Neural cell (in vitro differentiated cells): ENCODE data around the gene PRUNE2. TPM values are rescaled to one million over a fixed set of nuclear protein-coding genes. Genes with fewer than 3 reads are reported as not detected.
A peak's percentile ranks its signal among the peaks of the same experiment; 100 is the strongest.

ENCODE experiments used
- H2AFZ ChIP-seq: fragments of 200-600, 300-800 bp; sonication (generic), shearing (Covaris generic); 2 replicates; pipeline ENCODE4 v1.6.0; 2014; ENCODE audit warnings: low read depth, mild to moderate bottlenecking, antibody characterized with exemption, low read length, moderate library complexity
- H3F3A ChIP-seq: fragments of 200-600 bp; shearing (Covaris generic); 2 replicates; pipeline ENCODE4 v1.6.1; 2016; ENCODE audit warnings: mild to moderate bottlenecking, moderate library complexity, mixed read lengths, antibody characterized with exemption, low read length; ENCODE audit not compliant: insufficient read depth, poor library complexity, severe bottlenecking
- H3K27ac ChIP-seq: fragments of 200-600, 300-800 bp; sonication (generic), shearing (Covaris generic); 2 replicates; pipeline ENCODE4 v1.5.1; 2014; ENCODE audit warnings: mild to moderate bottlenecking, low read length, moderate library complexity
- H3K27me3 ChIP-seq: fragments of 300-800, 200-600 bp; sonication (generic), shearing (Covaris generic); 2 replicates; pipeline ENCODE4 v1.6.0; 2014; ENCODE audit warnings: mild to moderate bottlenecking, low read depth, low read length, moderate library complexity; ENCODE audit not compliant: insufficient read depth
- H3K36me3 ChIP-seq: fragments of 300-800, 200-600 bp; sonication (generic), shearing (Covaris generic); 2 replicates; pipeline ENCODE4 v1.5.1; 2014; ENCODE audit warnings: mild to moderate bottlenecking, antibody characterized with exemption, low read length, moderate library complexity; ENCODE audit not compliant: insufficient read depth
- H3K4me2 ChIP-seq: fragments of 300-800, 200-600 bp; sonication (generic), shearing (Covaris generic); 2 replicates; pipeline ENCODE4 v1.6.0; 2014; ENCODE audit warnings: mild to moderate bottlenecking, low read length
- H3K4me3 ChIP-seq: fragments of 300-800, 200-600 bp; sonication (generic), shearing (Covaris generic); 2 replicates; pipeline ENCODE4 v1.5.1; 2014; ENCODE audit warnings: mild to moderate bottlenecking, low read length, moderate library complexity
- H3K79me2 ChIP-seq: fragments of 200-600 bp; shearing (Covaris generic); replicated peaks from 2 replicates; pipeline ENCODE4 v1.6.0; 2014; ENCODE audit warnings: mild to moderate bottlenecking, low read length, moderate library complexity; ENCODE audit not compliant: insufficient read depth
- H3K9ac ChIP-seq: fragments of 300-800, 200-600 bp; sonication (generic), shearing (Covaris generic); 2 replicates; pipeline ENCODE4 v1.6.1; 2016; ENCODE audit warnings: mild to moderate bottlenecking, low read length, mixed read lengths
- H3K9me2 ChIP-seq: fragments of 200-600 bp; shearing (Covaris generic); 2 replicates; pipeline ENCODE4 v1.6.1; 2016; ENCODE audit warnings: mild to moderate bottlenecking, low read length, mixed read lengths; ENCODE audit not compliant: insufficient read depth
- H3K9me3 ChIP-seq: fragments of 200-600, 300-800 bp; sonication (generic), shearing (Covaris generic); 2 replicates; pipeline ENCODE4 v1.6.1; 2016; ENCODE audit warnings: mild to moderate bottlenecking, mixed run types, low read length, moderate library complexity, mixed read lengths
- H4K20me1 ChIP-seq: fragments of 200-600 bp; shearing (Covaris generic); 2 replicates; pipeline ENCODE4 v1.6.1; 2016; ENCODE audit warnings: mild to moderate bottlenecking, mixed run types; ENCODE audit not compliant: insufficient read depth
- EP300 ChIP-seq: fragments of 450-650 bp; conservative IDR thresholded peaks from 2 replicates; pipeline ENCODE4 v1.6.1; 2014; ENCODE audit warnings: antibody characterized with exemption, mild to moderate bottlenecking, moderate library complexity; ENCODE audit not compliant: poor library complexity, severe bottlenecking
- EZH2 ChIP-seq: fragments of 200-600, 300-800 bp; shearing (Covaris generic), sonication (generic); IDR thresholded peaks from 2 replicates; pipeline ENCODE4 v1.6.1; 2014; ENCODE audit warnings: antibody characterized with exemption, low read length, borderline replicate concordance, mild to moderate bottlenecking; ENCODE audit not compliant: insufficient read depth, poor library complexity, severe bottlenecking
- MXI1 ChIP-seq: fragments of 450-650 bp; conservative IDR thresholded peaks from 2 replicates; pipeline ENCODE4 v1.6.1; 2014; ENCODE audit warnings: antibody characterized with exemption, mild to moderate bottlenecking; ENCODE audit not compliant: poor library complexity, severe bottlenecking
- POLR2AphosphoS5 ChIP-seq: IDR thresholded peaks from 2 replicates; pipeline ENCODE4 v1.6.1; 2012
- RAD21 ChIP-seq: fragments of 450-650 bp; conservative IDR thresholded peaks from 2 replicates; pipeline ENCODE4 v1.6.1; 2014; ENCODE audit warnings: antibody characterized with exemption, mild to moderate bottlenecking, moderate library complexity
- REST ChIP-seq: IDR thresholded peaks from 2 replicates; pipeline ENCODE4 v1.6.1; 2012; ENCODE audit warnings: borderline replicate concordance
- SMC3 ChIP-seq: fragments of 450-650 bp; conservative IDR thresholded peaks from 2 replicates; pipeline ENCODE4 v1.6.1; 2014; ENCODE audit warnings: antibody characterized with exemption, mild to moderate bottlenecking, moderate library complexity; ENCODE audit not compliant: poor library complexity
- TAF1 ChIP-seq: IDR thresholded peaks from 2 replicates; pipeline ENCODE4 v1.6.1; 2012; ENCODE audit warnings: low read depth
- polyA plus RNA-seq: library from polyadenylated mRNA; depleted of rRNA; stranded (reverse); fragments of >200 nt; gene quantifications from 2 replicates; pipeline ENCODE4 v1.2.3, GENCODE V29; 2014
- TF ChIP-seq, protein P1 (sequence below): fragments of 450-650 bp; IDR thresholded peaks from 2 replicates; pipeline ENCODE4 v1.5.1; 2014; ENCODE audit warnings: antibody characterized with exemption, mild to moderate bottlenecking, moderate library complexity; ENCODE audit not compliant: poor library complexity, severe bottlenecking

PRUNE2 gene
- polyA plus RNA-seq, 1 donor from 2014 or later: 9.7 TPM

DNA sequence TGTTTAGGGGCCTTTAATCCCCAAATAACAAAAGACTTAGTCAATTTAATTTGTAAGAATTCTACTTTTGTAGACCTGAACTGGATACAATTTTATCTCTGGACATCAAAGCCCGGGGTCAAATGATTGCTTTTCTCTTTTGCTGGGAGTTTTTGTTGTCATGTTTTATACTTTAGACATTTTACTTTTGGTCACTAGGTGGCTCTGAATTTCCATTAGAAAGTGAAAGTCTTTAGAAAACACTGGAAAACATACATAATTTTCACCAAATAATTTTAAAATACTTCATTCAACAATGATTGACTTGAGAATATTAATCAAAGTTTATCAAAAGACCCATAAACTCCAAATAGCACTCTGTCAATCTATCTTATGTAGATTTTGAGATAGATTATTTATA is 144.5 kb downstream of the PRUNE2 start:
- H3K9me2 ChIP-seq: no peaks in the 10 kb centered on the region
- no peak overlapping the region for H3K27ac ChIP-seq
- H3K36me3 ChIP-seq: no peaks in the 10 kb centered on the region
- TF ChIP-seq, protein P1, sequence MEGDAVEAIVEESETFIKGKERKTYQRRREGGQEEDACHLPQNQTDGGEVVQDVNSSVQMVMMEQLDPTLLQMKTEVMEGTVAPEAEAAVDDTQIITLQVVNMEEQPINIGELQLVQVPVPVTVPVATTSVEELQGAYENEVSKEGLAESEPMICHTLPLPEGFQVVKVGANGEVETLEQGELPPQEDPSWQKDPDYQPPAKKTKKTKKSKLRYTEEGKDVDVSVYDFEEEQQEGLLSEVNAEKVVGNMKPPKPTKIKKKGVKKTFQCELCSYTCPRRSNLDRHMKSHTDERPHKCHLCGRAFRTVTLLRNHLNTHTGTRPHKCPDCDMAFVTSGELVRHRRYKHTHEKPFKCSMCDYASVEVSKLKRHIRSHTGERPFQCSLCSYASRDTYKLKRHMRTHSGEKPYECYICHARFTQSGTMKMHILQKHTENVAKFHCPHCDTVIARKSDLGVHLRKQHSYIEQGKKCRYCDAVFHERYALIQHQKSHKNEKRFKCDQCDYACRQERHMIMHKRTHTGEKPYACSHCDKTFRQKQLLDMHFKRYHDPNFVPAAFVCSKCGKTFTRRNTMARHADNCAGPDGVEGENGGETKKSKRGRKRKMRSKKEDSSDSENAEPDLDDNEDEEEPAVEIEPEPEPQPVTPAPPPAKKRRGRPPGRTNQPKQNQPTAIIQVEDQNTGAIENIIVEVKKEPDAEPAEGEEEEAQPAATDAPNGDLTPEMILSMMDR: peak; percentile 47
- TF ChIP-seq RAD21 (peak; percentile 40), TAF1 (no peak), SMC3 (peak; percentile 12), EZH2 (no peak), MXI1 (no peak), EP300 (no peak)
- H3K4me2 ChIP-seq: no peak overlapping the region
- H3K79me2 ChIP-seq: no peaks in the 10 kb centered on the region
- no peak overlapping the region for H3K4me3 ChIP-seq
- no peaks in the 10 kb centered on the region for H4K20me1 ChIP-seq
- H2AFZ ChIP-seq: no peak overlapping the region
- no peaks in the 10 kb centered on the region for H3F3A ChIP-seq
- H3K9me3 ChIP-seq: no peaks in the 10 kb centered on the region
- no peaks in the 10 kb centered on the region for H3K27me3 ChIP-seq
- no peak overlapping the region for H3K9ac ChIP-seq

GRCh38 chr9:76759732-76760131 is 146.2 kb downstream of the PRUNE2 start:
- H3K36me3 ChIP-seq: no peaks in the 10 kb centered on the region
- no peak overlapping the region for H2AFZ ChIP-seq
- no peak overlapping the region for H3K9ac ChIP-seq
- no peaks in the 10 kb centered on the region for H3K79me2 ChIP-seq
- H3K27me3 ChIP-seq: no peaks in the 10 kb centered on the region
- H4K20me1 ChIP-seq: no peaks in the 10 kb centered on the region
- no peaks in the 10 kb centered on the region for H3K9me2 ChIP-seq
- no peak overlapping the region for H3K4me2 ChIP-seq
- H3F3A ChIP-seq: no peaks in the 10 kb centered on the region
- no peaks in the 10 kb centered on the region for H3K9me3 ChIP-seq
- H3K27ac ChIP-seq: no peak overlapping the region
- no peak overlapping the region for H3K4me3 ChIP-seq
- TF ChIP-seq MXI1 (no peak), EZH2 (no peak), EP300 (no peak), REST (no peak), SMC3 (no peak), TAF1 (no peak), POLR2AphosphoS5 (no peak), RAD21 (no peak)
- TF ChIP-seq, protein P1: no peak
